ENCODE results near the gene CNP.
"Not testable (repeated sequence)": the region's sequence is repeated elsewhere in the genome, so short reads cannot be mapped to it uniquely, and the experiment has no call there.

Gene CNP

GRCh38 chr17:42016411-42016831 is 49.8 kb downstream of the CNP start:
- DNase-seq (ENCODE audit: insufficient read length, low spot score) (no peak), FAIRE-seq (no peak)
- TF ChIP-seq POU2F2 (IDR thresholded peaks at IDR 0.05; ENCODE audit: low read depth, low read length): no peak
- TF ChIP-seq POLR2AphosphoS5 (IDR thresholded peaks at IDR 0.05; ENCODE audit: low read depth, low read length): no peak
- no peak for TF ChIP-seq POLR2A (IDR thresholded peaks at IDR 0.05; ENCODE audit: low read depth, low read length)
- TF ChIP-seq SPI1 (IDR thresholded peaks at IDR 0.05; ENCODE audit: low read depth, low read length): no peak
- TF ChIP-seq TAF1 (IDR thresholded peaks at IDR 0.05; ENCODE audit: low read depth, low read length): no peak
- no peak for TF ChIP-seq PAX5 (IDR thresholded peaks at IDR 0.05; ENCODE audit: insufficient read depth, low read length, severe bottlenecking)

GRCh38 chr17:42016941-42017865 is 50.6 kb downstream of the CNP start, which contains the start of gene DNAJC7:
DNAJC7 (minus strand) TSS chr17:42017439; CDS start chr17:42017416, 23 bp downstream.
- TF ChIP-seq TAF1 (IDR thresholded peaks at IDR 0.05; ENCODE audit: low read depth, low read length) (peak; percentile 97), SPI1 (IDR thresholded peaks at IDR 0.05; ENCODE audit: low read depth, low read length) (peak; percentile 33; the same call in 1 of the 2 replicates), PAX5 (IDR thresholded peaks at IDR 0.05; ENCODE audit: insufficient read depth, low read length, severe bottlenecking) (no peak), POLR2A (IDR thresholded peaks at IDR 0.05; ENCODE audit: low read depth, low read length) (peak; percentile 95), POLR2AphosphoS5 (IDR thresholded peaks at IDR 0.05; ENCODE audit: low read depth, low read length) (peak; percentile 94), POU2F2 (IDR thresholded peaks at IDR 0.05; ENCODE audit: low read depth, low read length) (no peak)
- DNase-seq (ENCODE audit: insufficient read length, low spot score) (peak; percentile 91), FAIRE-seq (peak; percentile 93)

GRCh38 chr17:42017866-42018200 is 51.2 kb downstream of the CNP start:
- TF ChIP-seq POU2F2 (IDR thresholded peaks at IDR 0.05; ENCODE audit: low read depth, low read length) (no peak), TAF1 (IDR thresholded peaks at IDR 0.05; ENCODE audit: low read depth, low read length) (no peak), SPI1 (IDR thresholded peaks at IDR 0.05; ENCODE audit: low read depth, low read length) (no peak), POLR2AphosphoS5 (IDR thresholded peaks at IDR 0.05; ENCODE audit: low read depth, low read length) (no peak)
- DNase-seq (ENCODE audit: insufficient read length, low spot score) (no peak), FAIRE-seq (no peak)

GRCh38 chr17:42018339-42018738 is 51.7 kb downstream of the CNP start:
- FAIRE-seq: no peak
- no peak for TF ChIP-seq POLR2A (IDR thresholded peaks at IDR 0.05; ENCODE audit: low read depth, low read length)
- no peak for TF ChIP-seq SPI1 (IDR thresholded peaks at IDR 0.05; ENCODE audit: low read depth, low read length)
- no peak for TF ChIP-seq PAX5 (IDR thresholded peaks at IDR 0.05; ENCODE audit: insufficient read depth, low read length, severe bottlenecking)
- TF ChIP-seq TAF1 (IDR thresholded peaks at IDR 0.05; ENCODE audit: low read depth, low read length): no peak
- TF ChIP-seq POU2F2 (IDR thresholded peaks at IDR 0.05; ENCODE audit: low read depth, low read length): no peak
- no peak for TF ChIP-seq POLR2AphosphoS5 (IDR thresholded peaks at IDR 0.05; ENCODE audit: low read depth, low read length)
- DNase-seq (ENCODE audit: insufficient read length, low spot score): no peak

GRCh38 chr17:42018988-42019387 is 52.4 kb downstream of the CNP start:
- DNase-seq (ENCODE audit: insufficient read length, low spot score) (no peak), FAIRE-seq (no peak)
- TF ChIP-seq POLR2AphosphoS5 (IDR thresholded peaks at IDR 0.05; ENCODE audit: low read depth, low read length) (no peak), POU2F2 (IDR thresholded peaks at IDR 0.05; ENCODE audit: low read depth, low read length) (no peak), TAF1 (IDR thresholded peaks at IDR 0.05; ENCODE audit: low read depth, low read length) (no peak), POLR2A (IDR thresholded peaks at IDR 0.05; ENCODE audit: low read depth, low read length) (no peak), SPI1 (IDR thresholded peaks at IDR 0.05; ENCODE audit: low read depth, low read length) (no peak), PAX5 (IDR thresholded peaks at IDR 0.05; ENCODE audit: insufficient read depth, low read length, severe bottlenecking) (no peak)

- no peak for TF ChIP-seq PAX5 (IDR thresholded peaks at IDR 0.05; ENCODE audit: insufficient read depth, low read length, severe bottlenecking)
- 0 out of 2 replicates have a peak, but pooled peaks have one; percentile 32 for TF ChIP-seq POLR2AphosphoS5 (IDR thresholded peaks at IDR 0.05; ENCODE audit: low read depth, low read length)
- no peak for TF ChIP-seq SPI1 (IDR thresholded peaks at IDR 0.05; ENCODE audit: low read depth, low read length)
- TF ChIP-seq POU2F2 (IDR thresholded peaks at IDR 0.05; ENCODE audit: low read depth, low read length): no peak
- TF ChIP-seq POLR2A (IDR thresholded peaks at IDR 0.05; ENCODE audit: low read depth, low read length): peak; percentile 69; the same call in 1 of the 2 replicates
- peak; percentile 52 for TF ChIP-seq TAF1 (IDR thresholded peaks at IDR 0.05; ENCODE audit: low read depth, low read length)
- DNase-seq (ENCODE audit: insufficient read length, low spot score): peak; percentile 91
- FAIRE-seq: peak; percentile 86
These were observed 53.2 kb downstream of the CNP start, which contains the start of gene NKIRAS2 for GRCh38 chr17:42019509-42020404. NKIRAS2 (plus strand) TSS chr17:42020090; CDS start chr17:42021578, 1,488 bp downstream.

GRCh38 chr17:42020845-42021244 is 54.2 kb downstream of the CNP start:
- not testable (repeated sequence) for DNase-seq (ENCODE audit: insufficient read length, low spot score); FAIRE-seq

GRCh38 chr17:42023524-42024349 is 57.1 kb downstream of the CNP start:
- no peak for TF ChIP-seq POLR2A (IDR thresholded peaks at IDR 0.05; ENCODE audit: low read depth, low read length)
- no peak for TF ChIP-seq POLR2AphosphoS5 (IDR thresholded peaks at IDR 0.05; ENCODE audit: low read depth, low read length)
- TF ChIP-seq TAF1 (IDR thresholded peaks at IDR 0.05; ENCODE audit: low read depth, low read length): no peak
- no peak for TF ChIP-seq POU2F2 (IDR thresholded peaks at IDR 0.05; ENCODE audit: low read depth, low read length)
- no peak for TF ChIP-seq PAX5 (IDR thresholded peaks at IDR 0.05; ENCODE audit: insufficient read depth, low read length, severe bottlenecking)
- TF ChIP-seq SPI1 (IDR thresholded peaks at IDR 0.05; ENCODE audit: low read depth, low read length): no peak
- DNase-seq (ENCODE audit: insufficient read length, low spot score) (no peak), FAIRE-seq (no peak)
